Activated B cell treated with CpG ODN at 0.5 μM for 24 hours (primary cell): Measurements from ENCODE around the gene MOSMO. TPM values are rescaled to one million over a fixed set of nuclear protein-coding genes. Genes with fewer than 3 reads are reported as not detected.

ENCODE experiments used
- ATAC-seq: fragments of 200-7000 bp; cut with Tn5 transposase; one replicate; pipeline ENCODE4 v1.10.0; 2021; ENCODE audit warnings: low read depth, mild to moderate bottlenecking, moderate library complexity
- CTCF ChIA-PET: fragments of 350-600 bp; sonication (Branson Sonifier 250); formaldehyde crosslinking; loops from one replicate; lab custom pipeline; 2021; ENCODE audit warnings: antibody characterized with exemption; lab: Charles Lee
- POLR2A ChIA-PET: fragments of 350-600 bp; sonication (Branson Sonifier 250); formaldehyde crosslinking; loops from one replicate; lab custom pipeline; 2021; ENCODE audit warnings: antibody characterized with exemption; lab: Charles Lee
- DNase-seq: peaks from one replicate; pipeline ENCODE4 v3.0.0; 2022
- H3K27ac Mint-ChIP-seq: one replicate; pipeline ENCODE4 v1.8.0; 2020; ENCODE audit warnings: mixed read lengths
- H3K27me3 Mint-ChIP-seq: one replicate; pipeline ENCODE4 v1.8.0; 2021; ENCODE audit warnings: mixed read lengths
- H3K36me3 Mint-ChIP-seq: one replicate; pipeline ENCODE4 v1.8.0; 2021; ENCODE audit warnings: low read depth, mixed read lengths
- H3K4me1 Mint-ChIP-seq: one replicate; pipeline ENCODE4 v1.8.0; 2021; ENCODE audit warnings: mixed read lengths
- H3K4me3 Mint-ChIP-seq: one replicate; pipeline ENCODE4 v1.8.0; 2020; ENCODE audit warnings: mild to moderate bottlenecking, mixed read lengths
- H3K9me3 Mint-ChIP-seq: one replicate; pipeline ENCODE4 v1.8.0; 2020; ENCODE audit warnings: mixed read lengths
- CTCF ChIP-seq: fragments of 200-600 bp; IDR thresholded peaks from one replicate; pipeline ENCODE4 v1.8.0; 2022; ENCODE audit warnings: antibody characterized with exemption, mild to moderate bottlenecking
- intact Hi-C: fragments of 100-400 bp; cut with micrococcal nuclease; formaldehyde crosslinking; loops from one replicate; pipeline ENCODE4 v1.15.1; 2024
- total RNA-seq: library from RNA; stranded (reverse); gene quantifications from 2 replicates; pipeline ENCODE4 v1.2.3, GENCODE V29; 2022

MOSMO gene
- total RNA-seq, 1 donor from 2014 or later: 21.3 TPM

- no peaks in the 10 kb centered on the region for H3K9me3 Mint-ChIP-seq
- intact Hi-C loops: no loop called here
- no peak overlapping the region for H3K4me3 Mint-ChIP-seq
- DNase-seq: no peak
- no peaks in the 10 kb centered on the region for H3K4me1 Mint-ChIP-seq
- ATAC-seq: no peak
- H3K36me3 Mint-ChIP-seq: peaks cover 13% of the 10 kb centered on the region
- ChIA-PET CTCF (interaction anchor here (0.8 to 1.4 kb wide), 2 partner anchors 26 to 71 kb away, joined by 3 to 5 read pairs; no protein-coding TSS in a partner anchor), POLR2A (no interaction called here)
- TF ChIP-seq CTCF: no peak
- H3K27ac Mint-ChIP-seq: no peak overlapping the region
- no peaks in the 10 kb centered on the region for H3K27me3 Mint-ChIP-seq
Measured at GRCh38 chr16:22073350-22073749, 65.4 kb downstream of the MOSMO start.

- POLR2A ChIA-PET: no interaction called here
- ATAC-seq: no peak
- Mint-ChIP-seq H3K4me3 (no peak overlapping the region), H3K9me3 (no peaks in the 10 kb centered on the region), H3K4me1 (no peaks in the 10 kb centered on the region), H3K27ac (no peak overlapping the region), H3K27me3 (no peaks in the 10 kb centered on the region), H3K36me3 (peaks cover 15% of the 10 kb centered on the region)
- intact Hi-C loops: no loop called here
- CTCF ChIA-PET: interaction anchor here (4.4 to 5.8 kb wide), 2 partner anchors 73 to 113 kb away, joined by 60 to 232 read pairs; partner anchors contain the start of genes MOSMO and PDZD9
- DNase-seq: no peak
- TF ChIP-seq CTCF: no peak
Measured at GRCh38 chr16:22075043-22075757, 67.3 kb downstream of the MOSMO start.

GRCh38 chr16:22075776-22076175, 67.9 kb downstream of the MOSMO start:
- Mint-ChIP-seq H3K27me3 (no peaks in the 10 kb centered on the region), H3K4me3 (no peak overlapping the region), H3K27ac (no peak overlapping the region), H3K9me3 (no peaks in the 10 kb centered on the region), H3K36me3 (peaks cover 17% of the 10 kb centered on the region), H3K4me1 (no peaks in the 10 kb centered on the region)
- ATAC-seq (no peak), DNase-seq (no peak)
- ChIA-PET POLR2A (no interaction called here), CTCF (interaction anchor here (4.4 to 5.8 kb wide), 2 partner anchors 73 to 112 kb away, joined by 60 to 232 read pairs; partner anchors contain the start of genes MOSMO and PDZD9)
- TF ChIP-seq CTCF: no peak
- intact Hi-C loops: no loop called here

GRCh38 chr16:22077700-22078313, 69.9 kb downstream of the MOSMO start:
- Mint-ChIP-seq H3K9me3 (no peaks in the 10 kb centered on the region), H3K4me1 (no peaks in the 10 kb centered on the region), H3K4me3 (no peak overlapping the region), H3K27me3 (no peaks in the 10 kb centered on the region), H3K27ac (no peak overlapping the region), H3K36me3 (peaks cover 21% of the 10 kb centered on the region)
- intact Hi-C loops: loop anchor here (1.0 kb wide), 4 partner anchors 77 to 219 kb away; partner anchors contain the start of genes PDZD9 and POLR3E
- peak; percentile 60 for ATAC-seq
- DNase-seq: peak; percentile 49
- peak; percentile 91 for TF ChIP-seq CTCF
- CTCF ChIA-PET: interaction anchor here (0.5 to 5.8 kb wide), 39 partner anchors 10 to 474 kb away, joined by 3 to 232 read pairs (median 5); partner anchors contain the start of genes MOSMO, PDZD9, POLR3E and UQCRC2
- POLR2A ChIA-PET: interaction anchor here (0.6 to 1.7 kb wide), 9 partner anchors 43 to 258 kb away, joined by 3 to 12 read pairs (median 3); partner anchors contain the start of genes MOSMO and PDZD9

GRCh38 chr16:22078656-22079055, 70.7 kb downstream of the MOSMO start:
- no peak for ATAC-seq
- POLR2A ChIA-PET: interaction anchor here (1.0 to 1.7 kb wide), 3 partner anchors 70 to 112 kb away, joined by 3 to 6 read pairs (median 3); no protein-coding TSS in a partner anchor
- DNase-seq: no peak
- Mint-ChIP-seq H3K9me3 (no peaks in the 10 kb centered on the region), H3K36me3 (peaks cover 23% of the 10 kb centered on the region), H3K4me3 (no peak overlapping the region), H3K4me1 (no peaks in the 10 kb centered on the region), H3K27ac (no peak overlapping the region), H3K27me3 (no peaks in the 10 kb centered on the region)
- intact Hi-C loops: no loop called here
- no peak for TF ChIP-seq CTCF
- CTCF ChIA-PET: interaction anchor here (0.6 to 5.8 kb wide), 19 partner anchors 10 to 1361 kb away, joined by 3 to 232 read pairs (median 8); partner anchors contain the start of genes MOSMO and PDZD9
